GM19328 (cell line): Measurements from ENCODE around the gene NCDN.
"Not testable (repeated sequence)": the region's sequence is repeated elsewhere in the genome, so short reads cannot be mapped to it uniquely, and the experiment has no call there.

Source experiments
- ATAC-seq: cut with Tn5 transposase; IDR thresholded peaks from one replicate; pipeline ENCODE4 v1.9.1; 2021; ENCODE audit warnings: mild to moderate bottlenecking, moderate library complexity; ENCODE audit not compliant: unreplicated experiment

NCDN gene

DNA sequence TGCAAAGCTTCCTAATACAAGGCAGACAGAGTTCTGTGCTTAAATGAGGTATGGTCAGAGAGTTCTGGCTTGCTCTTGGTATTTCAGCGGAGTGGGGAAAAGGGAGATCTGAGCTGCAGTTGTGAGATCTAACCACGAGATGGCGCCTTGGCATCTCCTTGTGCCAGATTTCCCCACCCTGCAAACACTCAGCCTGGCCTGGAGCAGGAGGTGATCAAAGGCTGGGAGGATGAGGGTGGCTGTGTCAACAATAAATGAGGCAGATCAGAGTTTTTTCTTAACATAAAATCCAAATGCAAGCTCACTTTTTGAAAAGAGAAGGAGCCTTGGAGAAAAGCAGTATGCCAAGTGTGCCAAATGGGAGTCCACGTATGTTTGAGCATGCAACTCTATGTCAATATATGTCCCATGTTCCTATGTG is 11.4 kb downstream of the NCDN start:
- ATAC-seq = no peak

DNA sequence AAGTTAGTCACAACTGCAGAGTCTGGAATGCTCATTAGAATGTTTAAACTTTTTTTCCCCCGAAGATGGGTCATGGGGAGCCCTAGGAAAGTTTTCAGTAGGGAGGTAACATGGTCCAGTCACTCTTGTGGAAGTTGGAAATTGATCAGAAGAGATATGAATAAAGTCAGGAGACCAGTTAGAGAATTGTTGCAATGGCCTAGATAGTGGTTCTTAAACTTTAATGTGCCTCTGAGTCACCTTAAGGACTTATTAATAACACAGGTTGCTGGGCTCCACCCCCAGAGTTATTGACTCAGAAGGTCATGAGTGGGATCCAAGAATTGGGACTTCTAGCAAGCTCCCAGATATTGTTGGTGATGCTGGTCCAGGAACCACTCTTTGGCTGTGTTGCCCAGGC is 12.3 kb downstream of the NCDN start:
- no peak for ATAC-seq

DNA sequence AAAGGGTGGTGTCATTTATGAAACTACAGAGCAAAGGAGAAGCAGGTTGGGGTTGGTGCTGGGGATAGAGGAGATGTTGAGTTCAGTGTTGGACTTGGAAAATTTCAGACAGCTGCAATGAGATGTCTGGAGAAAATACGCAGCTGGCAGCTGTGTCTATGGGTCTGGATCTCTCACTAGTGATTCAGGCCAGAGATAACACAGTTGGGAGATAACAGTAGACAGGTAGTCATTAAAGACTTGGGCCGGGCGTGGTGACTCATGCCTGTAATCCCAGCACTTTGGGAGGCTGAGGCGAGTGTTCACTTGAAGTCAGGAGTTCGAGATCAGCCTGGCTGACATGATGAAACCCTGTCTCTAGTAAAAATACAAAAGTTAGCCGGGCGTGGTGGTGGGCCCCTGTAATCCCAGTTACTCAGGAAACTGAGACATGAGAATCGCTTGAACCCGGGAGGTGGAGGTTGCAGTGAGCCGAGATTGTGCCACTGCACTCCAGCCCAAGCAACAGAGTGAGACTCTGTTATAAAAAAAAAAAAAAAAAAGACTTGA is 13.1 kb downstream of the NCDN start:
- no peak for ATAC-seq

DNA sequence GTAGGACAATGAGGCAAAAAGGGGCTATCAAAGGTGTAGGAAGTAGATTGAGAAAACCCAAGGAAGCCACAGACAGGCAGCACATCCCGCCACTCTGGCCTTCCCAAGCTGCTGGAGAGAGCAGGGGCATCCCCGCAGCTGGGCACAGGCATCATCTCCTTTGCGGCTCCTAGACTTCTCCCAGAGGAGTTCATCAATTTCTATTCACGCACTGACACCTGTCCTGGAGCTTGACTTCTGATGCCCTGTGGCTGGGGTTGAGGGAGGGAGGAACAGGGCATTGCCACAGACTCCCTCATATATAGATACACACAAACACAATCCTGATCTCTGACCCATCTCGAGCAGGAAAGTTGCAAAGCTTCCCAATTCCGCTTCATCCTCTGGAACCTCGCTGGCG is 13.7 kb downstream of the NCDN start:
- no peak for ATAC-seq

DNA sequence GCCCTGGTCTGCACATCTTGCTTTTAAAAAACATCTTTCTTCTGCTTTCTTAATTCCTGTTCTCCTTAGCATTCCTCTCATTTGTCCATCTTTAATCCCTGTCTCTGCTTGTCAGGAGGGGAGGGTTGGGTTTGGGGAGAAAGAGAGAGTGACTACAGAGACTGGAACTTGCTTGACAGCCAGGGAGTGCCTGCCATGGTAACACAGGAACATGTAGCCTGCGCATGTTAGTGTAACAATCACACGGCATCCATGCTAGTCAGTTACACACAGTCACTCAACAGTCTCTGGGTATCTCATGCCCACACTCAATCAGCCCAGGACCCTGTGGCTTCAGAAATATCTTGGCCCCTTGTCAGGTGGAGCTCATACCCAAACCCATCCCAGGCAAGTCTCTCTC is 14.7 kb downstream of the NCDN start:
- ATAC-seq = no peak

DNA sequence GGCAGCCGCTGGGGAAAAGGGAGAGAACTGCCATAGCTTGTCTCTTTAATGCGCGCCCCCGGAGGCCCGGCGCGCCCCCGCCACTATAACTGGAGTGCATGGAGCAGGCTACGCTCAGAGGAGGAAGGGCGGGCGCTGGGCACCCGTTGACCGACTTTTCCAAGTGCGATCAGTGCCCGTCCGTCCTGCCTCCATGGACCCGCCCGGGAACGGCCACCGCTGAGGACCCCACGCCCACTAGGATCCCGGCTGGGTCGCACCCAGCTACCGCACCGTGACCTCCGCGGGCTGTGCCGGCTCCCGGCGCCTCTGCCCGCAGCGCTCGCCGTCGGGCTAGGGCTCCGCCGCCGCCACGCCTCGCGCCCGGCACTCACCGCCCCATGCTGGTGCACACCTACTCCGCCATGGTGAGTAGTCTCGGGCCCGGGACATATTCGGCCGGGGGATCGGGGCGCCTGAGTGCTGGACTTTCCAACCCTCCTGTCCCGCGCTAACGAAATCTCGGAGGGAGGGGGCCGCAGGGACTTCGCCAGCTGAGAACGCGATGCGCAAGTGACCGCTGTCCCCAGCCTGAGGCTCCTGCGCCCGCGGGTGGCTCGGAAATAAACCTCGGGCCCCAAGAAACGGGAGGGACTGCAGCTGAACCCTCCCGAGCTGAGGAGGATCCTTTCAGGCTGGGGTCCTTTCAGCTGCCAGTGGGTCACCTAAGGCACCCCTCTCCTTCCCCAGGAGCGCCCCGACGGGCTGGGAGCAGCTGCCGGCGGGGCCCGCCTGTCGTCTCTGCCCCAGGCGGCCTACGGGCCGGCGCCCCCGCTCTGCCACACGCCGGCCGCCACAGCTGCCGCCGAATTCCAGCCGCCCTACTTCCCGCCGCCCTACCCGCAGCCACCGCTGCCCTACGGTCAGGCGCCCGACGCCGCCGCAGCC is 15.9 kb downstream of the NCDN start, which contains the start of gene TFAP2E:
TSS of gene TFAP2E (plus strand) at position 117 of the 927 bp plus-strand sequence. CDS start at position 381, 264 bp downstream.
- ATAC-seq = no peak

DNA sequence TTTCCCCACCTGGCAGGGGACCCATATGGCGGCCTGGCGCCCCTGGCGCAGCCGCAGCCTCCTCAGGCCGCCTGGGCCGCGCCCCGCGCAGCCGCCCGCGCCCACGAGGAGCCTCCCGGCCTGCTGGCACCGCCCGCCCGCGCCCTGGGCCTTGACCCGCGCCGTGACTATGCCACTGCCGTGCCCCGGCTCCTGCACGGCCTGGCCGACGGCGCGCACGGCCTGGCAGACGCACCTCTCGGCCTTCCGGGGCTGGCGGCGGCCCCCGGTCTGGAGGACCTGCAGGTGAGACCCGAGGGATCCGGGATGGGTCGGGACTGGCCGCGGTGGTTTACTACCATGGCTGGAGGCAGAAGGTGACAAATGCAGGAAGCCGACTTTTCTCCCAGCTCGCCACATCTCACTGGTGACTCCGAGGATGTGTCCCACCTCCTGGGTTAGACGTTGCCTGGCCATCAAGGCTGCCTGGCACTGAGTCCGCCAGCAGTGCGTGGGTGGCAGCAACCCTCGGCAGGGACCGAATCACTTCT is 16.6 kb downstream of the NCDN start:
- ATAC-seq = no peak

DNA sequence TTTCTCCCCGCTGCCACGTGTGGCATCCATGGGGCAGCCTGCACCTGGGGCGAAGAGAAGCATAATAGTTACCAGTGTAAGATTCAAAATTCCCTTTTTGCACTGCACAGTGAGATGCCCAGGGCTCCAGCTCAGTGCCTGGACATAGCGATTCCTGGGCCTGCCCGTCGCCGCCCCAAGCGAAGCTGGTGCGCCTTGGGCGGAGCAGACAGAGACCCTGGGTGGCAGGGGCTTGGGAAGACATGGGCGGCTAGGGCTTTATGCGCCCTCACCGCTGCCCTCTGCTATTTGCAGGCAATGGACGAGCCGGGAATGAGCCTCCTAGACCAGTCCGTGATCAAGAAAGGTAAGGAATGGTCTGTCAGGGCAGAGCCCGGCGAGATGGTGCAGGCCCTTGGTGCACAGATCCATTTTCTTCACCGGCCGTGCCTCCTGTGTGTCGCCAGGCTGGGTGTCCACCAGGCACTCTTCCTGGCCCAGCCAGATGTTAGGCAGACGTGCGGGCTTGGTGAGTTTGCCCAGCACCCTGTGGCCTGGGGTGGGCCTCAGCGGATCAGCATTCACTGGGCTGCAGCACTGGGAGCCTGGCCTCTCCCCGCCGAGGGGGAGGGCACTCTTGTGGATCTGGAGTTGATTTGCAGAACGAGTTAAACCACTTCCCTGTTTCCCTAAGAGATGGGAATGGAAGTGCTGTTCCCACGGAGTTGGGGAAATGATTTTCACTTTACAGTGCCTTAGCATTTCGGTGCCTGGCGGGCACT is 17.2 kb downstream of the NCDN start:
- ATAC-seq = no peak

DNA sequence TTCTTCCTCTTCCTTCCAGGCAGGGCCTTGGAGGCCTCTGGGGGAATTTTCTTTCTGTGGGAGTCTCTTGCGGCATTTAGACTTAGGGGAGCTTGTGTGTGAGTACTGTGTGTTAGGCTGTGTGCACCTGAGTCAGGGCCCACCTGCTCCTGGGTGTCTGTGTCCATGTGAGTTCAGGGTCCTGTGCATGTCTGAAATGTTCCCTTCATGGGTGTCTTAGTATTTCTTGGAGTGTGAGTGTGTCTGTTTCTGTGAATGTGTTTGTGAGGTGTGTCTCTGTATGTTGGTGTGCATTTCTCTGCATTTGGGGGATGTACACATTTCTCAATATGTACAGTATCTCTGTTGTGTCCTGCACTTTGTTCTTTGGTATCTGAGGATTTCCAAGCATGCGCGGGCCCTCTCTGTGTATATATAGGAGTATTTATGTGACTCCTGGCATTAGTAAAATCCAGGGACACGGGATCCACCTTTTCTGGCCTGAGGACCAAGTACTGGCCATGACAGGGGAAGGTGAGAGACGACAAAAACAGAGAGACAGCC is 17.9 kb downstream of the NCDN start:
- ATAC-seq = no peak

DNA sequence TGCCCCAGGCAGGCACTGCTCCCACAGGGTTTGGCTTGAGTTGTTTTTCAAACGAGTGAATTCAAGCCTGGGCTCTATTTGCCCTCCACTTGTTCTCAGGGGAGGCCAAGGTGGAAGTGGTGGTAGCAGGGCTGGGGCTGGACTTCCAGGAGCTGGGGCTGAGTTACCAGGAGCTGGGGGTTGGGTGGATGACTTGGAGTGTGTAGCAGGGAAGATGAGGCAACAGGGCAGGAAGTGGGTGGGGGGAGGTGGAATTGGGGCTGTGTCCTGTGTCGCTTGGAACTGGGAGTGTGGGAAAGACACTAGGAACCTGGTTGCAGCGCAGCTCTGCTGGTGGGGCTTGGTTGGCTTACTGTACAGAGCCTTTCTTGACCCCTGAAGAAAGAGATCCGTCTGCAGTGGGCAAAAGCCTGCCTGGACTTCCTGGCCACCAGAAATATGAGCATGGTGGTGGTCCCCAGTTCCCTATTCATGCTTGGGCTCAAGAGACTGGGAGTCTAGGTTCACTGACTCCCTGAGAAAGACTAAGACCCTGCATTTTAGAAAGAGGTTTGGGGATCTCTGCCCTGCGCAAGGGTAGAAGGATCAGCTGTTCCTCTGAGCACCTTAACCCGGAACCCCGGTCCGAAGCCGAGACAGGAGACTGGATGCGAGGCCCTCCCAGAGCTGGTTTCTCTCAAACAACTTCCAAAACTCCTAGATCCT is 18.6 kb downstream of the NCDN start:
- ATAC-seq = no peak

DNA sequence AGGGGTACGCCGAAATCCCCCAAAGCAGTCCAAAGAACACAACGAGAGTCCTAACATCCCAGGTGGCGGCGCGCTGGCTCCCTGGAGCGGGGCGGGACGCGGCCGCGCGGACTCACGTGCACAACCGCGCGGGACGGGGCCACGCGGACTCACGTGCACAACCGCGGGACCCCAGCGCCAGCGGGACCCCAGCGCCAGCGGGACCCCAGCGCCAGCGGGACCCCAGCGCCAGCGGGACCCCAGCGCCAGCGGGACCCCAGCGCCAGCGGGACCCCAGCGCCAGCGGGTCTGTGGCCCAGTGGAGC is 19.1 kb downstream of the NCDN start:
- not testable (repeated sequence) for ATAC-seq

DNA sequence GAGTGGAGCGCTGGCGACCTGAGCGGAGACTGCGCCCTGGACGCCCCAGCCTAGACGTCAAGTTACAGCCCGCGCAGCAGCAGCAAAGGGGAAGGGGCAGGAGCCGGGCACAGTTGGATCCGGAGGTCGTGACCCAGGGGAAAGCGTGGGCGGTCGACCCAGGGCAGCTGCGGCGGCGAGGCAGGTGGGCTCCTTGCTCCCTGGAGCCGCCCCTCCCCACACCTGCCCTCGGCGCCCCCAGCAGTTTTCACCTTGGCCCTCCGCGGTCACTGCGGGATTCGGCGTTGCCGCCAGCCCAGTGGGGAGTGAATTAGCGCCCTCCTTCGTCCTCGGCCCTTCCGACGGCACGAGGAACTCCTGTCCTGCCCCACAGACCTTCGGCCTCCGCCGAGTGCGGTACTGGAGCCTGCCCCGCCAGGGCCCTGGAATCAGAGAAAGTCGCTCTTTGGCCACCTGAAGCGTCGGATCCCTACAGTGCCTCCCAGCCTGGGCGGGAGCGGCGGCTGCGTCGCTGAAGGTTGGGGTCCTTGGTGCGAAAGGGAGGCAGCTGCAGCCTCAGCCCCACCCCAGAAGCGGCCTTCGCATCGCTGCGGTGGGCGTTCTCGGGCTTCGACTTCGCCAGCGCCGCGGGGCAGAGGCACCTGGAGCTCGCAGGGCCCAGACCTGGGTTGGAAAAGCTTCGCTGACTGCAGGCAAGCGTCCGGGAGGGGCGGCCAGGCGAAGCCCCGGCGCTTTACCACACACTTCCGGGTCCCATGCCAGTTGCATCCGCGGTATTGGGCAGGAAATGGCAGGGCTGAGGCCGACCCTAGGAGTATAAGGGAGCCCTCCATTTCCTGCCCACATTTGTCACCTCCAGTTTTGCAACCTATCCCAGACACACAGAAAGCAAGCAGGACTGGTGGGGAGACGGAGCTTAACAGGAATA is 19.7 kb downstream of the NCDN start:
- ATAC-seq = no peak

DNA sequence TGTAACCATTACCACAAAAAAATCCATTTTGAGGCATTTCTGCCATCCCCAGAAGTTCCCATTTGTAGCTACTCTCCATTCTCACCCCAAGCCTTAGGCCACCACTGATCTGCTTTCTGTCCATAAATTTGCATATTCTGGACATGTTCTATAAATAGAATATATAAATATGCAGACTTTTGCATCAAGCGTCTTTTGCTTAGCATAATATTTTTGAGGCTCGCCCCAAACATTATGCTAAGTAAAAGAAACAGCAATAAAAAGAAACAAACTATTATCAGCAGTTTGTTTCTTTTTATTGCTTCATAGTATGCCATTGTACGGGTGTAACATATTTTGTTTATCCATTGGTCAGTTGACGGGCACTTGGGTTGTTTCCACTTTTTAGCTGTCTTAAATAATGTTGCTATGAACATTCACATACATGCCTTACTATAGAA is 23.4 kb downstream of the NCDN start:
- no peak for ATAC-seq

DNA sequence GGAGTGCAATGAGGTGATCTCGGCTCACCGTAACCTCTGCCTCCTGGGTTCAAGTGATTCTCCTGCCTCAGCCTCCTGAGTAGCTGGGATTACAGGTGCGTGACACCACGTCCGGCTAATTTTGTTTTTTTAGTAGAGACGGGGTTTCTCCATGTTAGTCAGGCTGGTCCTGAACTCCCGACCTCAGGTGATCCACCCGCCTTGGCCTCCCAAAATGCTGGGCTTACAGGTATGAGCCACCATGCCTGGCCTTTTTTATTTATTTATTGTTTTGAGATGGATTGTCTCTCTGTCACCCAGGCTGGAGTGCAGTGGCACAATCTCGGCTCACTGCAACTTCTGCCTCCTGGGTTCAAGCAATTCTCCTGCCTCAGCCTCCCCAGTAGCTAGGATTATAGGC is 24.0 kb downstream of the NCDN start:
- ATAC-seq = not testable (repeated sequence)

DNA sequence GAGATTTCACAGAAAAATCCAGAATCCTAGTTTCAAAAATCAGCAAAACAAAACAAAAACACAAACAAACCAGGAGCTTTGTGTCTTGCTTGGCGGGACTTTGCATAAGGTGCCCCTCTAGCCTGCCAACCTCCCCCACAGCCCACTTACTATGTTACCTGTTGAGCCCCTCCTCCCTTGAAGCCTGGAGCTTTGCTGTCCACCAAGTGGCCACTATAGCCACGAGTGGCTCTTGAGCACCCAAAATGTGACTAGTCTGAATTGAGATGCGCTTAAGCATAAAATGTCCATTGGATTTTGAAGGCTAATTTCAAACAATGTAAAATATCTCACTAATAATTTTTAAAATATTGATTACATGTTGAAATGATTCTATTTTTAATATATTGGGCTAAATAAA is 27.7 kb downstream of the NCDN start:
- no peak for ATAC-seq

DNA sequence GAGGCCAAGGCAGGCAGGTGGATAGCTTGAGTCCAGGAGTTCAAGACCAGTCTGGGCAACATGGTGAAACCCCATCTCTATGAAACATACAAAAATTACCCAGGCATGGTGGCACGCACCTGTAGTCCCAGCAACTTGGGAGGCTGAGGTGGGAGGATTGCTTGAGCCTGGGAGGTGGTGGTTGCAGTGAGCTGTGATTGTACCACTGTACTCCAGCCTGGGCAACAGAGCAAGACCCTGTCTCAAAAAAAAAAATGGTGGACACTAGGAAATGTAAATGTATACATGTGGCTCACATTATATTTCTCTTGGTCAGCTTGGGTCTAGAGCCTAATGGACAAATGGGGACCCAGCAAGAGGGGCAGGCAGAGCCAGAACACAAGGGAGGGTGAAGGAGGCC is 28.2 kb downstream of the NCDN start:
- ATAC-seq = not testable (repeated sequence)

DNA sequence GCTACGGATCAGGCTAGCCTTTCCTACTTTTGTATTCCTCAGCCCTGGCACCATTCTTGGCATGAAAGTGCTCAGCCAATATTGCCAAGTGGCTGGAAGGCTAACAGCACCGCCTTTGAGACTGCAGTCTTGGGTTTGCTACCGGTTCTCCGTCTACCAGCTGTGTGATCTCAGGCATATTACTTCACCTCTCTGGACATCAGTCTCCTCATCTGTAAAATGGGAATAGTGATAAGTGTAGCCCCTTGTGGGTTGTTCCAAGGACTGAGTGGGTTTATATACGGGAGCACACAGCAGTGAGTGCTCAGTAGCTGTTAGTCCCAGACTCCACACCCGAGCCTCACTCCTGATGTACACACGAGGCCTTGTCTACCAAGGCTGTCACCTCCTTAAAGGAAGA is 29.2 kb downstream of the NCDN start:
- no peak for ATAC-seq

DNA sequence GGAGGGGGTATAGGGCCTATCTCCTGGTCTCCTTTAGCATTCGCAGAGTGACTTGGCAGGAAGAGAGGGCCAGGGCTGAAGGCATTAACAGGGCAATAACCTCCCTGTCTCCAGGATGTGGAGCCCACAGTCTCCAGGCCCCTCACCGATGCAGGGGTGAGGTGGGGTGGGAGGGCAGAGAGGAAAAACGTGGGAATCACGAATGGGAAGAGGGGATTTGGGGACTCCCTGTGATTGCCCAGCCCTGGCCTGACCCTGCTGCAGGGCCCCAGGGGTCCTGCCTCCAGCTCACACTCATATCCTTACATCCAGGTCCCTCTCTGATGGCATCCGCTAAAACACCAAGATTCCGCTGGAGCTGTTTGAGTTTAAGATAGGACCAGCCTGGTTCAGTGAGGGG is 30.1 kb downstream of the NCDN start:
- ATAC-seq = no peak

DNA sequence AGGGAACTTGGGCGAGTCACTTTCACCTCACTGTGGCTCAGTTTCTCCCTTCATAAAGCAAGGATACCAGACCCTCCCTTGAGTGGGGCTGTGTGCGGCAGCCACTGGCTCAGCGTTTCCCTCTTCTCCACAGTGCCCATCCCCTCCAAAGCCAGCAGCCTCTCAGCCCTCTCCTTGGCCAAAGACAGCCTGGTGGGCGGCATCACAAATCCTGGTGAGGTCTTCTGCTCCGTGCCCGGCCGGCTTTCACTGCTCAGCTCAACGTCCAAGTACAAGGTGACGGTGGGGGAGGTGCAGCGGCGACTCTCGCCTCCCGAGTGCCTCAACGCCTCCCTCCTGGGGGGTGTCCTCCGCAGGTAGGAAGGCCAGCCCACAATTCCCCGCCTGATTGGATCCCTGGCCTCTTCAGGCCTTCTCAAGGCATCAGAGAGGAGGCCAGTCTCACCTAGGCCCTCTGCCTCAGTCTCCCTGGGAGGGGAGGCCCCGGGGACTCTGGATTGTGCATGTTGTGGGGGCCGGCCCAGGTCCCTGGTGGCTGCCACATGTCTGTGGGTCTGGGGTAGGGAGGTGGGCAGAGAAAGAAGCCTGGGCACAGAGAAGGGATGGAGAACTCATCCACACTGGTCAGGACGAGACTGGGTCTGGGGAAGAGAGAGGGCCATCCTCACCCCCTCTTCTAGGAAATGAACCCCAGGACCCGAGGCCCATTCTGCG is 30.8 kb downstream of the NCDN start:
- no peak for ATAC-seq
